ENCODE data around the gene MYBBP1A.

DNA sequence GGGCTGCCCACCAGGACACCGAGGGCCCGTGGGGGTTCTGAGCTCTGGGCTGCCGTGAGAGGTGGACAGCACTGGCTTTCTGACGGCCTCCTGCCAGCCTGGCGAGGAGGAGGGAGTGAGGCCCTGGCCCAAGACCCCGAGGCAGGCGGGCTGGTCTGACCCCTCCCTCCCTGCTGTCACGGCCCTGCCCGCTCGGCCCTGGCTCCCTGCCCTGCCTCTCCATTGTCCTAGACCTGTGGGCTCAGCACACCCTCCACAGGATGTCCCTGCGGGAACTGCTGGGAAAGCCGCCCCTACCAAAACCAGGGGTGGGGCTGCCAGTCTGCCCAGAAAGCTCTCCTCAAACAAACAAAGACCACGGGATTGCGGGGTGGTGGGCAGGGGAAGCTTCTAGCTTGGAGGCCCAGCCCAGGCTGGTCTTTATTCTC is 35.8 kb downstream of the MYBBP1A start:
- TF ChIP-seq, protein P1, sequence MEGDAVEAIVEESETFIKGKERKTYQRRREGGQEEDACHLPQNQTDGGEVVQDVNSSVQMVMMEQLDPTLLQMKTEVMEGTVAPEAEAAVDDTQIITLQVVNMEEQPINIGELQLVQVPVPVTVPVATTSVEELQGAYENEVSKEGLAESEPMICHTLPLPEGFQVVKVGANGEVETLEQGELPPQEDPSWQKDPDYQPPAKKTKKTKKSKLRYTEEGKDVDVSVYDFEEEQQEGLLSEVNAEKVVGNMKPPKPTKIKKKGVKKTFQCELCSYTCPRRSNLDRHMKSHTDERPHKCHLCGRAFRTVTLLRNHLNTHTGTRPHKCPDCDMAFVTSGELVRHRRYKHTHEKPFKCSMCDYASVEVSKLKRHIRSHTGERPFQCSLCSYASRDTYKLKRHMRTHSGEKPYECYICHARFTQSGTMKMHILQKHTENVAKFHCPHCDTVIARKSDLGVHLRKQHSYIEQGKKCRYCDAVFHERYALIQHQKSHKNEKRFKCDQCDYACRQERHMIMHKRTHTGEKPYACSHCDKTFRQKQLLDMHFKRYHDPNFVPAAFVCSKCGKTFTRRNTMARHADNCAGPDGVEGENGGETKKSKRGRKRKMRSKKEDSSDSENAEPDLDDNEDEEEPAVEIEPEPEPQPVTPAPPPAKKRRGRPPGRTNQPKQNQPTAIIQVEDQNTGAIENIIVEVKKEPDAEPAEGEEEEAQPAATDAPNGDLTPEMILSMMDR (IDR thresholded peaks at IDR 0.05 in 4 of 5, conservative IDR thresholded peaks at IDR 0.05 in 1 of 5): no peak
- TF ChIP-seq POLR2A (IDR thresholded peaks at IDR 0.05): peak; percentile 8 to 48
